Dermis microvascular lymphatic vessel endothelial cell (primary cell): ENCODE measurements around the gene OPTC. TPM values are rescaled to one million over a fixed set of nuclear protein-coding genes. Genes with fewer than 3 reads are reported as not detected.
A peak's percentile ranks its signal among the peaks of the same experiment; 100 is the strongest.

Experiments
- DNase-seq, 2 donors: peaks; one replicate each; pipeline versions ENCODE4 v3.0.0 to v3.0.0-alpha.2; 2010; ENCODE audit warnings: low read depth in 2 of 2
- total RNA-seq: library from RNA; depleted of rRNA; stranded (reverse); fragments of >200 nt; gene quantifications from 2 replicates; pipeline ENCODE4 v1.2.1, GENCODE V29; 2014

The OPTC gene
- total RNA-seq, 1 donor from 2014 or later: not detected

GRCh38 chr1:203465146-203465798 is 28.7 kb upstream of the OPTC start:
- DNase-seq: peak; percentile 8 to 42

GRCh38 chr1:203465948-203466347 is 28.0 kb upstream of the OPTC start:
- no peak for DNase-seq

- DNase-seq: peak in 1 of 2 donors; percentile 15
Measured at GRCh38 chr1:203466906-203467549, 26.9 kb upstream of the OPTC start.

- peak in 1 of 2 donors; percentile 24 for DNase-seq
Measured at GRCh38 chr1:203467550-203467921, 26.4 kb upstream of the OPTC start.

GRCh38 chr1:203468326-203468725 is 25.6 kb upstream of the OPTC start:
- DNase-seq: no peak

- no peak for DNase-seq
Measured at GRCh38 chr1:203470240-203470639, 23.7 kb upstream of the OPTC start.

- DNase-seq: no peak
Measured at GRCh38 chr1:203471841-203472240, 22.1 kb upstream of the OPTC start.

- DNase-seq: no peak
Measured at GRCh38 chr1:203473281-203473680, 20.7 kb upstream of the OPTC start.

- DNase-seq: no peak
Measured at GRCh38 chr1:203473781-203474305, 20.1 kb upstream of the OPTC start.

- DNase-seq: no peak
Measured at GRCh38 chr1:203475012-203475981, 18.7 kb upstream of the OPTC start, which contains the start of gene PRELP. PRELP (plus strand) TSS chr1:203475806; CDS start chr1:203483185, 7,379 bp downstream.

GRCh38 chr1:203476216-203476814 is 17.6 kb upstream of the OPTC start:
- no peak for DNase-seq

- DNase-seq: no peak
Measured at GRCh38 chr1:203477748-203478147, 16.2 kb upstream of the OPTC start.

GRCh38 chr1:203478231-203478630 is 15.7 kb upstream of the OPTC start:
- DNase-seq: no peak

- no peak for DNase-seq
Measured at GRCh38 chr1:203478986-203479385, 15.0 kb upstream of the OPTC start.

- DNase-seq: no peak
Measured at GRCh38 chr1:203479646-203480045, 14.3 kb upstream of the OPTC start.

GRCh38 chr1:203480084-203480483 is 13.9 kb upstream of the OPTC start:
- DNase-seq: no peak

GRCh38 chr1:203480525-203481084 is 13.3 kb upstream of the OPTC start:
- DNase-seq: peak in 1 of 2 donors; percentile 62

GRCh38 chr1:203481196-203481595 is 12.8 kb upstream of the OPTC start:
- no peak for DNase-seq

- DNase-seq: no peak
Measured at GRCh38 chr1:203486618-203487370, 7.2 kb upstream of the OPTC start.

- DNase-seq: no peak
Measured at GRCh38 chr1:203488539-203488938, 5.4 kb upstream of the OPTC start.
